ENCODE data around the gene UBE2J2. TPM values are rescaled to one million over a fixed set of nuclear protein-coding genes. Genes with fewer than 3 reads are reported as not detected.

Gene UBE2J2
- total RNA-seq, 1 experiment from 2014 or later, result 54.2 TPM

DNA sequence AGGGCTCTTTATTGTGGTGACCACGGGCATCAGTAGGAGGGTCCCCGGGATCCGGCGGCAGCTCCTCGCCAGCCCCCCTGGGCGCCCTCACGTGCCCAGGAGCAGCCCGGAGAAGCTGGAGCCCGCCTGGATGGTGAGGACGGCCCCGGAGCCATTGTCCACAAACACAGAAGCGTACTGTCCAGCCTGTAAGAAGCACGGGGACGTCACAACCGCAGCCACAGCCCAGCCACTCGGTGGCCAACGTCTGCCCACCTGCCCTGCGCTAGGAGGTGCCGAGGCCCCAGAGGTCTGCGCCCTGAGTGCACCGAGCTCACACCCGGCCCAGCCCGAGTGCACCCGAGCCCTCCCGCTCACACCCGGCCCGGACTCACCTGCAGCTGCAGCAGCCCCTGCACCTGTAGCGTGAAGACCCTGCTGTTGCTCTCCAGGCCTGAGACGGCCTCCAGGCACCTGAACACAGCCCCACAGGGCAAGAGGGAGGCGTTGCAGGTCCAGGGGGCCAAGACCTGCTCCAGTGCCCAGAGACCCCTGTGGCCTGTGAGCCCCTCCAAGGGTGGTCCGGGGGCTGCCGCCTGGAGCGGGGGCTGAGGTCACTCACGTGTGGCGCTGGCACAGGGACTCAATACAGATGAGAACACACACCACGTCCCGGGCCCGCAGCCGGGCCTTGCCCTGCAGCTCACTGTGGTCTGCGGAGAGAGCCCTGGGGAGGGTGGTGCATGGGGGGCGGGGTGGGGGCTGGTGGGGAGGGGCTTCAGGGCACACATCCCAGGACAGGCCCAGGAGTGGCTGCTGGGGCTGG lies 31.0 kb downstream of the UBE2J2 start:
- Histone ChIP-seq H3K79me2 (ENCODE audit: low read depth) (no peaks in the 10 kb centered on the region), H3F3A (ENCODE audit: insufficient read depth, low read depth) (peaks cover 12% of the 10 kb centered on the region; the same call in 1 of the 2 replicates), H3K4me2 (no peak overlapping the region), H3K4me3 (no peak overlapping the region), H2AFZ (no peak overlapping the region), H4K20me1 (ENCODE audit: insufficient read depth) (no peaks in the 10 kb centered on the region), H3K27me3 (ENCODE audit: insufficient read depth, low read depth) (no peaks in the 10 kb centered on the region), H3K36me3 (ENCODE audit: low read depth) (no peaks in the 10 kb centered on the region), H3K9me3 (ENCODE audit: insufficient read depth, low read depth) (no peaks in the 10 kb centered on the region), H3K27ac (no peak overlapping the region), H3K4me1 (replicated peaks; ENCODE audit: insufficient read depth) (peaks cover 21% of the 10 kb centered on the region), H3K9me2 (ENCODE audit: insufficient read depth) (no peaks in the 10 kb centered on the region)
- POLR2A ChIA-PET (ENCODE audit: unreplicated experiment), result no interaction called here
- no peak for DNase-seq
- CTCF ChIA-PET, result no interaction called here
- intact Hi-C loops (cut with micrococcal nuclease; ENCODE audit: unreplicated experiment), result no loop called here
- BruUV-seq (replicated peaks), result no TSS peak
- TF ChIP-seq EZH2 (IDR thresholded peaks at IDR 0.05; ENCODE audit: low read depth), result no peak
- no peak for TF ChIP-seq CTCF (conservative IDR thresholded peaks at IDR 0.05)

GRCh38 chr1:1241588-1242219 lies 31.9 kb downstream of the UBE2J2 start:
- TF ChIP-seq CTCF (conservative IDR thresholded peaks at IDR 0.05), result no peak
- TF ChIP-seq EZH2 (IDR thresholded peaks at IDR 0.05; ENCODE audit: low read depth), result no peak
- ChIA-PET CTCF (no interaction called here), POLR2A (ENCODE audit: unreplicated experiment) (no interaction called here)
- no peaks in the 10 kb centered on the region for H3K9me3 ChIP-seq (ENCODE audit: insufficient read depth, low read depth)
- no peak for DNase-seq
- no peaks in the 10 kb centered on the region for H3K27me3 ChIP-seq (ENCODE audit: insufficient read depth, low read depth)
- H3K4me2 ChIP-seq, result no peak overlapping the region
- no peak overlapping the region for H3K27ac ChIP-seq
- no peaks in the 10 kb centered on the region for H4K20me1 ChIP-seq (ENCODE audit: insufficient read depth)
- H3K4me3 ChIP-seq, result no peak overlapping the region
- H3K79me2 ChIP-seq (ENCODE audit: low read depth), result no peaks in the 10 kb centered on the region
- H3K9me2 ChIP-seq (ENCODE audit: insufficient read depth), result no peaks in the 10 kb centered on the region
- BruUV-seq (replicated peaks), result no TSS peak
- H3K36me3 ChIP-seq (ENCODE audit: low read depth), result no peaks in the 10 kb centered on the region
- intact Hi-C loops (cut with micrococcal nuclease; ENCODE audit: unreplicated experiment), result no loop called here
- H2AFZ ChIP-seq, result no peak overlapping the region
- peaks cover 31% of the 10 kb centered on the region for H3K4me1 ChIP-seq (replicated peaks; ENCODE audit: insufficient read depth)
- H3F3A ChIP-seq (ENCODE audit: insufficient read depth, low read depth), result peaks cover 21% of the 10 kb centered on the region; the same call in 1 of the 2 replicates

- POLR2A ChIA-PET (ENCODE audit: unreplicated experiment), result no interaction called here
- Histone ChIP-seq H4K20me1 (ENCODE audit: insufficient read depth) (no peaks in the 10 kb centered on the region), H3K4me2 (no peak overlapping the region), H3K27me3 (ENCODE audit: insufficient read depth, low read depth) (no peaks in the 10 kb centered on the region), H3K36me3 (ENCODE audit: low read depth) (no peaks in the 10 kb centered on the region), H2AFZ (no peak overlapping the region), H3K4me1 (replicated peaks; ENCODE audit: insufficient read depth) (peaks cover 38% of the 10 kb centered on the region), H3K79me2 (ENCODE audit: low read depth) (0 out of 2 replicates have a peak, but pooled peaks cover 3% of the 10 kb centered on the region), H3K9me2 (ENCODE audit: insufficient read depth) (no peaks in the 10 kb centered on the region), H3K9me3 (ENCODE audit: insufficient read depth, low read depth) (no peaks in the 10 kb centered on the region), H3K27ac (no peak overlapping the region), H3F3A (ENCODE audit: insufficient read depth, low read depth) (peaks cover 26% of the 10 kb centered on the region; the same call in 1 of the 2 replicates), H3K4me3 (no peak overlapping the region)
- CTCF ChIA-PET, result no interaction called here
- no peak for DNase-seq
- TF ChIP-seq CTCF (conservative IDR thresholded peaks at IDR 0.05), result no peak
- TF ChIP-seq EZH2 (IDR thresholded peaks at IDR 0.05; ENCODE audit: low read depth), result no peak
- intact Hi-C loops (cut with micrococcal nuclease; ENCODE audit: unreplicated experiment), result no loop called here
- no TSS peak for BruUV-seq (replicated peaks)
Measured at GRCh38 chr1:1240822-1241587, 32.6 kb downstream of the UBE2J2 start.

Data from PC-9 (cell line).